Fibroblast of lung (primary cell): Measurements from ENCODE around the gene HNRNPF.

Source experiments
- CTCF ChIP-seq, 2 donors: IDR thresholded peaks in 1 of 2; conservative IDR thresholded peaks in 1 of 2; 1 replicate in 1 of 2; 2 replicates in 1 of 2; pipeline ENCODE4 v1.5.1; 2011 to 2012; ENCODE audit warnings: low read length in 2 of 2, control low read depth in 1 of 2, inconsistent platforms in 1 of 2, low read depth in 1 of 2, mild to moderate bottlenecking in 1 of 2
- EZH2 ChIP-seq: IDR thresholded peaks from 2 replicates; pipeline ENCODE4 v1.5.1; 2012; ENCODE audit warnings: low read length, control low read depth, mild to moderate bottlenecking; ENCODE audit errors: missing control alignments

- no peak for TF ChIP-seq CTCF (conservative IDR thresholded peaks at IDR 0.05 in 1 of 2, IDR thresholded peaks at IDR 0.05 in 1 of 2; ENCODE audit: low read depth in 1 of 2, low read length in 2 of 2)
- no peak for TF ChIP-seq EZH2
These were observed 58.3 kb downstream of the HNRNPF start for GRCh38 chr10:43350686-43351085.
